SK-N-SH treated with all-trans-retinoic acid at 6 μM for 48 hours (cell line): ENCODE data around the gene TLDC2.

Experiments used
- ARNTL ChIP-seq: fragments of 450-650 bp; formaldehyde crosslinking; IDR thresholded peaks from 2 replicates; pipeline ENCODE4 v1.5.0; 2020; ENCODE audit warnings: low read depth, mild to moderate bottlenecking, moderate library complexity, borderline replicate concordance
- TF ChIP-seq, protein P1 (sequence below): fragments of 250-450 bp; sonication (Bioruptor Pico); IDR thresholded peaks from 2 replicates; pipeline ENCODE4 v1.8.0; 2020; ENCODE audit warnings: mild to moderate bottlenecking, moderate library complexity, borderline replicate concordance
- TF ChIP-seq, protein P2 (sequence below): fragments of 250-450 bp; sonication (Bioruptor Pico); IDR thresholded peaks from 2 replicates; pipeline ENCODE4 v1.8.0; 2021; ENCODE audit warnings: low read depth, mild to moderate bottlenecking, moderate library complexity, borderline replicate concordance

DNA sequence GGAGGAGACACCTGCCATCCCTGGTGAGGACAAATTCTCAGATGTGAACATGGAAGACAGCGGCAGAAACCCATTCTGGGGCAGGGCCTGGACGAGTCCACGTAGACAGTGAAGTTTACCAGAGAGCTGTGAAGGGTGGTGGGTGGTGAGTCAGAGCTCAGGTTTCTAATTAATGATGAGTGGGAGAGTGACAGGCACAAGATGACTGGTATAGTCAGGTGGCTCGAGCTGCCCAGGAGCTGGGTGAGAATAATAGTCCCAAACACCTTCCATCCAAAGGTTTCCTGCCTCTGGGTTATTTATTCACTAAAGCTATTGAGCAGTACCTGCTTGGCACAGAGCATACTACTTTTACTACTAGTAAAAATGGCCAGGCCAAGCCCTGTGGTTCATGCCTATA lies 6.0 kb downstream of the TLDC2 start:
- TF ChIP-seq, protein P1, sequence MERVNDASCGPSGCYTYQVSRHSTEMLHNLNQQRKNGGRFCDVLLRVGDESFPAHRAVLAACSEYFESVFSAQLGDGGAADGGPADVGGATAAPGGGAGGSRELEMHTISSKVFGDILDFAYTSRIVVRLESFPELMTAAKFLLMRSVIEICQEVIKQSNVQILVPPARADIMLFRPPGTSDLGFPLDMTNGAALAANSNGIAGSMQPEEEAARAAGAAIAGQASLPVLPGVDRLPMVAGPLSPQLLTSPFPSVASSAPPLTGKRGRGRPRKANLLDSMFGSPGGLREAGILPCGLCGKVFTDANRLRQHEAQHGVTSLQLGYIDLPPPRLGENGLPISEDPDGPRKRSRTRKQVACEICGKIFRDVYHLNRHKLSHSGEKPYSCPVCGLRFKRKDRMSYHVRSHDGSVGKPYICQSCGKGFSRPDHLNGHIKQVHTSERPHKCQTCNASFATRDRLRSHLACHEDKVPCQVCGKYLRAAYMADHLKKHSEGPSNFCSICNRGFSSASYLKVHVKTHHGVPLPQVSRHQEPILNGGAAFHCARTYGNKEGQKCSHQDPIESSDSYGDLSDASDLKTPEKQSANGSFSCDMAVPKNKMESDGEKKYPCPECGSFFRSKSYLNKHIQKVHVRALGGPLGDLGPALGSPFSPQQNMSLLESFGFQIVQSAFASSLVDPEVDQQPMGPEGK = no peak
- TF ChIP-seq, protein P2, sequence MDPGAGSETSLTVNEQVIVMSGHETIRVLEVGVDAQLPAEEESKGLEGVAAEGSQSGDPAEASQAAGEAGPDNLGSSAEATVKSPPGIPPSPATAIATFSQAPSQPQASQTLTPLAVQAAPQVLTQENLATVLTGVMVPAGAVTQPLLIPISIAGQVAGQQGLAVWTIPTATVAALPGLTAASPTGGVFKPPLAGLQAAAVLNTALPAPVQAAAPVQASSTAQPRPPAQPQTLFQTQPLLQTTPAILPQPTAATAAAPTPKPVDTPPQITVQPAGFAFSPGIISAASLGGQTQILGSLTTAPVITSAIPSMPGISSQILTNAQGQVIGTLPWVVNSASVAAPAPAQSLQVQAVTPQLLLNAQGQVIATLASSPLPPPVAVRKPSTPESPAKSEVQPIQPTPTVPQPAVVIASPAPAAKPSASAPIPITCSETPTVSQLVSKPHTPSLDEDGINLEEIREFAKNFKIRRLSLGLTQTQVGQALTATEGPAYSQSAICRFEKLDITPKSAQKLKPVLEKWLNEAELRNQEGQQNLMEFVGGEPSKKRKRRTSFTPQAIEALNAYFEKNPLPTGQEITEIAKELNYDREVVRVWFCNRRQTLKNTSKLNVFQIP (CRISPR knock-in tag) = no peak
- no peak for TF ChIP-seq ARNTL
